Stimulated activated CD4-positive, alpha-beta T cell treated with anti-CD3 and anti-CD28 coated beads, Interleukin-4, amount 100 ng/mL, for 4 hours (primary cell): ENCODE data around the gene ANKH.
"Not testable (repeated sequence)": the region's sequence is repeated elsewhere in the genome, so short reads cannot be mapped to it uniquely, and the experiment has no call there.

Source experiments
- DNase-seq, 2 experiments: peaks; one replicate each; pipeline ENCODE4 v3.0.0-alpha.2; 2020

The ANKH gene

DNA sequence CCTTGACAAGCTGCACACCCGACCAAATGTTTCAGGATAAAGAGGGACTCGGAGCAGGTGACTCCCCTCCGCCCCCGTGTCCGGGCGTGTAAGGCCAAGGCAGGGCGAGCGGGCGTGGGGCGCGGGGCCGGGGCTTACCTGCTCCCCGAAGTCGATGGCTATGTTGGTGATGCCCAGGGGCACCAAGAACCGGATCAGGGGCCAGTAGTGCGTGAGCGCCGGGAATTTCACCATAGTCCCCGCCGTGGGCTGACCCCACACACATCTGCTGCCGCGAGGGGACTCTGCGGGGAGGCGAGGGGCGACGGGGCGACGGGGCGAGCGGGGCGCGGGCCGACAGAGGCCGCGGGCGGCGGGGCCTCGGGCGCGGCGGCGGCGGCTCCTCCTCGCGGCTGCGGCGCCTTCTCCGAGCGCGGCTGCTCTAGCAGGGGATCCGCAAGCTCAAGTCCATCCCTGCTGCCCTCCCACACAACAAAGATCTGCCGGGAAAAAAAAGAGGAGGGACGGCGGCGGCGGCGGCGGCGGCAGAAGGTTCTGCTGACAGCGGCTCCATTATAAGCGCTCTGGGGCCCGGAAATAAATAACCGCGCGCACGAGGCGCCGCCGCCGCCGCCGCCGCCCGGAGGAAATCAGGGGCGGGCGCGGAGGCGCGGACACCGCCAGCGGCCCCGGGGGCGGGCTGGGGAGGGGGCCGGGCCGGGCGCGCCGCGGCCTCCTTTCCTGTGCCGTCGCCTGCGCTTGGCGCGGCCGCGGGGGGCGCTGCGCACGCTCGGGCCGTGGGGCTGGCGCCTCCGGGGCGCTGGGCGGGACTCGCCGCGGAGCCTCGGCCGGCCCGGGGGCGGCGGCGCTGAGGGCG, at the start of gene ANKH:
Gene ANKH (minus strand): TSS at position 565 of the 856 bp plus-strand sequence. CDS start 331 bp downstream, at position 234.
- DNase-seq, result peak; percentile 83

DNA sequence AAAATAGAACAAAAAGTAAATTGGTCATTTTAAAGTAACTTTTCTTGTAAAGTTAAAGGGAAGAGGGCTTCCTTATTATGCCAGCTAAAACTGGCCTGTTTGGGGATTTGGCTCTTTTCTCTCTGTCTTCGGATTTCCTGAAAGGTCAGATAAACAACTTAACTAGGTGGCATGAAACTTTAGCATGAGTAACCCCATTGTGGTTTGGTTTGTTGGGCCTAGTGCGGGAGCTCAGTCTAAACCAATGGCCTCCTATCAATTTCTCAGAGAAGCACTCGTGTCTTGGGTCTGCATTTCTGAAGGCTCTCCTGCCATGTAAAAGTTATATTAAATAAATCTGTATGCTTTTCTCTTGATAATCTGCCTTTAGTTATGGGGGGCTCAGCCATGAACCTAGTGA, 48.5 kb upstream of the ANKH start:
- no peak for DNase-seq

DNA sequence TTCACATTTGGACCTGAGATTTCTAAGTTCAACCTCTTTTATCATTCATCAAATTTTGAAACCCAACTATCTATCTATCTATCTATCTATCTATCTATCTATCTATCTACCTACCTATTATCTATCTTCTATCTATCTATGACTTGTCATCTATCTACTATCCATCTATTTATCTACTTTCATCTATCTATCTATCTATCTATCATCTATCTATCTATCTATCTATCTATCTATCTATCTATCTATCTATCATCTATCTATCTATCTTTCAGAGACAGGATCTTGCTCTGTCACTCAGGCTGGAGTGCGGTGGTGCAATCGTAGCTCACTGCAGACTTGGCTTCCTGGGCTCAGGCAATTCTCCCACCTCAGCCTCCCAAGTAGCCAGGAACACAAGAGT, 47.5 kb upstream of the ANKH start:
- DNase-seq, result not testable (repeated sequence)

DNA sequence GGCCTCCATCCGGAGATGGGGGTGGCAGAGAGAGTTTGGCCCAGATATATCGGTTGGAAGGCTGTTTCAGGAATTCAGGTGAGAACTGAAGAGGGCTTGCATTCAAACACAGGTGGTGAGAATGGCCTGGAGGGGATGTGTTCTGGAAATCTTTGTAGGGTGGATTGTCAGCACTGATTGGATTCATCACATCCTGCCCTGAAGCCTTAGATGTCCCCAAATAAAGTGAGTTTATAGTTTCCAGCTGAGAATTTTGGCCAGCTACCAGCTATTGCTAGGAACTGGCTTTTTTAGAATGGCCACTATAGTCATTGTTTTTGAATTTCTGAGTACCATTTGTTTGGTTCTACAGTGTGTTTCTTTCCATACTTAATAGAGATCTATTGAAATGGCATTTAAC, 46.1 kb upstream of the ANKH start:
- DNase-seq, result no peak

DNA sequence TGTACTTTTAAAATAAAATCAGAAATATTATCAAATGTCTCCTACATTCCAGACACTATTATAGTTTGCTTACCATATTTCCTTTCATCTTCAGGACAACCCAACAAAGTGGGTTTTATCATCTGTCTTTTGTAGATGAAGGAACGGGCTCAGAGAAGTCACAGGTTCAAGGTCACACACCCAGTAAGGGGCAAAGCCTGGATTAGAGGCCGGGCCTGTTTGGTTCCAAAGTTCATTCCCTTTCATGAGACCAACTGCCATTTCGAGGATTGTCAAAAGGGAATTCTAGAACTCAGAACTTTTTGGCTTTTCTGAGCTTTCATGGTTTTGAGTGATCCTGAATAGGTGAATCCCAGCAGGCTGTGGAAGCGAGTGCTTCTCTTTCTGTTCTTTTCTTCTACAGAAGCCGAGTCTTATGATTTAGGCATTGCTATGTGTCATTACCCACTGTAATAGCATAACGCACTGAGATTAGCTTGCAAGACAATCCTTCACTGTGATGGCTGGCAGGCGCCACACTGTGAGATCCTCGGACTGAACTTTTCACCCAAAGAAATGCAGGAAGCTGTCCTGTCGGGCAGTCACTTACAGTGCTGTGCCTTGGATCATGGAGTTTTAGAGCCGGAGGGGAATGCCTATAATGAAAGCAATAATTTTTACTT, 43.8 kb upstream of the ANKH start:
- no peak for DNase-seq

DNA sequence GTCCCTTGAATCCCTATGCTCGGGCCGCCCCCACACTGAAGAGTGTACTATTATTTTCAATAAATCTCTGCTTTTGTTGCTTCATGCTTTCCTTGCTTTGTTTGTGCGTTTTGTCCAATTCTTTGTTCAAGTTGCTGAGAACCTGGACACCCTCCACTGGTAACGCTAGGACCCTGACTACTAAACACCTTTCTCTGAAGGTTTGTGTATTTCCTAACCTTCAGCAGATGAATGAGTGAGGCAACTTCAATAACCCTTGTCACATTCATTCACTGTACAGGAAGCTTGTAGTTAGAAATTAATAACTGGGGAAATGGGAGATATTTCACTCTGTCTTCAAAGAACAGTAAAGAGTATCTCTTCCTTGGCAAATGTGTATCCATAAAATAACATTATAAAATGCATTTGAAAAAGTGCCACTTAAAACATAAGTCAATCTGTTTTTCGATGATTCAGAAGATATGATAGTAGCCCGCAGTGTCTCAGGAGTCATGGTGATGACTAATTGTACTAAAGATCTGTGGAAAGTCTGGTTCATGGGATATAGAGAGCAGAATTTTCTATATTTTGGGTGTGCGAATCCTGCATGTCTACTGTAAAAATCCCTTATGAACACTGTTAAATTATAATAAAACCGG, 43.2 kb upstream of the ANKH start:
- no peak for DNase-seq

DNA sequence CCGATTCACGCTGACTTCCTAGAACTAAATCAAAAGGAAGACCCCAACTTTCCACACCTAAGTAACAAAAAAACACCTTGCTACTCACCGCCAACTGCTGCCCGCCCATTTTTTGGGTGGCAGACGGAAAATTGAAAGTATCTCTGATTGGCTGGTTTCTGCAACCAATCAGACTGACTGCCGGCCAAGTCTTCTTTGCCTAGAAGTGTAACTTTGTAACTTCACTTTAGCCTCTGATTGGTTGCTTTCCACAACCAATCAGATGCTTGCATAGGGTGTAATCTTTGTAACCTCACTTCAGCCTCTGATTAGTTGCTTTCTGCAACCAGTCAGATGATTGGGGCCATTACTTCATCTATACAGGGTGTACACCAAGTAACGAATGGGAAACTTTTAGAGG, 42.6 kb upstream of the ANKH start:
- DNase-seq, result no peak

DNA sequence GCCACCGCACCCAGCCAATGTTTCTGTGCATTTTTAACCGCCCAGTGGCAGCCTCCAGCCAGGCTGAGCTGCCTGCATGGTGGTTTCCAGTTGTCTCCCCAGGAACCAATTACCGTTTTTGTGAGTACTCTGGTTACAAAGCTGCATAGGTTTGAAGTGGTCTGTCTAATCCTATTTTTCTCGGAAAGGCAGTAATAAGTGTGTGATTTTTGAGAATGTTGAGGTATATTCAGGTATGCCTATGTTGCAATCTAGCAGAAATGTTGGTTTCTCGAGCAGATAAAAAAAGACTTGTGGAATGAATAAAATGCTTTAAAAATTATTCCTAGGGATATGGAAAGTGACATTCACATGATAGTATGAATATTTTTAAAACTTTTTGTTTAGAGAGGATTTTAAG, 41.5 kb upstream of the ANKH start:
- DNase-seq, result no peak

DNA sequence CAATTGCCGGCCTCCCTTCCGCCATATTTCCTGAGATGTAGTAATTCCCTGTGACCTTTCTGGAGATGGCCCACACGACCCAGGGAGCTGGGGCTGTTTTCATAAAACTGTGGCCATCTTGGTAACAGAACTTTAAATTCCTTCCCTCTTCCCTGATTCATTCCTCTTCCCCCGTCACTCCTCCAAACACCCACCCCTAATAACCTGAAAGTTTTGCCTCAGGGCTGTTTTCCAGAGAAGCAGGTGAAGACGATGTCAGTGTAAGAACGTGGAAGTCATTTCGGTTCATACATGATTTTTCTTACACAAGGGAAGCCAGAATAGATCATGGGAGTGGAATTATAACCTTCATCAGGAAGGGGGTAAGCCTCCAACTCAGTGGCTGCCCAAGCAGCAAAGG, 40.6 kb upstream of the ANKH start:
- no peak for DNase-seq

DNA sequence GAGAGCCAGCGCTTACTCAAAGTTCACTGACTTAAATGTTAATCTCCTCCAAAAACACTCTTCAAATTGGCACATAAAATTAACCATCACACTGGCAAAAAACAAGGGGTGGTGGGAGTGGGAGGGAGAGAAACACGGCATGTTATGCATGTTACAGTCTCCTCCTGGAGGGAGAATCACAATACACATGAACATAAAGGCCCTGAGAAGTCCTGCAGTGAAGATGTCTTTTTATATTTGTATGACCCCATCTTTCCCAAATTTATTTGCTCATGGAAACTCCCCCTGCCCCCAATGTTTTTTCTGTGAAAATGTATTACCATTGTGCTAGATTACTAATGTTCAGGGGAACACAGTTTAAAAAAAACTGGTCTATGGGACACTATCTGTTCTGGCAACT, 37.8 kb upstream of the ANKH start:
- no peak for DNase-seq

DNA sequence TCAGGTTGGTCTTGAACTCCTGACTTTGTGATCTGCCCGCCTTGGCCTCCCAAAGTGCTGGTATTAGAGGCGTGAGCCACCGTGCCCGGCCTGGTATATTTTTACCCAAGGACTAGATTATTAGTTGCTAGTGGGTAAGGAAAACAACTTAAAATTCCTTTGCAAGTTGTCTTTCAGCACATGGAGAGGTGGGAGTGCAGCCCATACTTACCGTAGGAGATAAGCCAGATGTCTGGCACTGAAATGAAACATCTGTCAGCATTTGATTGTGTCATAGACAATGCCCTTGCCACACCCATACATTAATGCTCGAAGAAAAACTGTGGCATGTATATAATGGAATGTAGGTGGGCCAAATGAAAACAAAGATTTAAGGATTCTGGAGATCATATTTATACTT, 36.6 kb upstream of the ANKH start:
- no peak for DNase-seq

DNA sequence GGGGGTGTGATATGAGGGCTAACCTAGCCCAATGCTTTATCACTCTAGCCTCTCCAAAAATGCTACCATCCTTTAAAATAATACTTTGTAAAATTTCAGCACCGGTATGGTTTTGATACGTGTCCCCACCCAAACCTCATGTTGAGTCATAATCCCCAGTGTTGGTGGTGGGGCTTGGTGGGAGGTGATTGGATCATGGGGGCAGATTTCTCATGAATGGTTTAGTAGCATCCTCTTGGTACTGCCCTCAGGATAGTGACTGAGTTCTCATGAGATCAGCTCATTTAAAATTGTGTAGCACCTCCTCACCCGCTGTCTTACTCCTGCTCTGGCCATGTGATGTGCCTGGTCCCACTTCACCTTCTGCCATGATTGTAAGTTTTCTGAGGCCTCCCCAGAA, 35.0 kb upstream of the ANKH start:
- no peak for DNase-seq

DNA sequence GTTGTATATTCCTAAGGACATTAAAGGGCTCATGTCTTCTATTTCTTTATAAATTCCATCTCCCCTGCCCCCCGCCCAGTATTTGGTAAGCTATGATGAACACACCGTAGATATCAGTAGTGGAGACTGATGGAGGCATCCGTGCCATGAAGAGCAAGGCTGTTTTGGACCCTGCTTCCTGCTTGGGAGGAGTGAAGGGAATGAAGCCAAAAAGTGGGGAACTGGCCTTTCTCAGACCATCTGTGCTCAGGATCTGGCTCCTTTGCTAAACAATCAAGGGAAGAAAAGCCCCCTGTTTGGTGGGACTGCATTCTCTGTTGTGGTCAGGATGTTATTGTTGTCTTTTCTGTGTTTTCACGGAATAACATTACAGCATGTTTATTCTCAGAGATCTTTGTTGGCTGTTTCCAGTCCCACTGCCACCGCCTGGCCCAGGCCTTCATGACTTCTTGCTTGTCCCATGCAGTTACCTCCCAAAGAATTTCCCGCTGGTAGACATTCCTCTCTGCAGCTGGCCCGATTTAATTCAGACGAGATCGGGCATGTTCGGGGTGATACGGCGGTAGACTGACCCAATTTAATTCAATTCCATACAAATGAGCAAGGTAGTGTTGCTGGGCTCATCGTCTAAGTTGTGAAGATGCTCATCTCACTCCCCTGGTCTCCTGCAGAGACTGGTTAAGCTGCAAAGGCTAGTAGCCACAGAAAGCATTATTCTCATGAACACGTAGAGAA, 31.4 kb upstream of the ANKH start:
- no peak for DNase-seq

DNA sequence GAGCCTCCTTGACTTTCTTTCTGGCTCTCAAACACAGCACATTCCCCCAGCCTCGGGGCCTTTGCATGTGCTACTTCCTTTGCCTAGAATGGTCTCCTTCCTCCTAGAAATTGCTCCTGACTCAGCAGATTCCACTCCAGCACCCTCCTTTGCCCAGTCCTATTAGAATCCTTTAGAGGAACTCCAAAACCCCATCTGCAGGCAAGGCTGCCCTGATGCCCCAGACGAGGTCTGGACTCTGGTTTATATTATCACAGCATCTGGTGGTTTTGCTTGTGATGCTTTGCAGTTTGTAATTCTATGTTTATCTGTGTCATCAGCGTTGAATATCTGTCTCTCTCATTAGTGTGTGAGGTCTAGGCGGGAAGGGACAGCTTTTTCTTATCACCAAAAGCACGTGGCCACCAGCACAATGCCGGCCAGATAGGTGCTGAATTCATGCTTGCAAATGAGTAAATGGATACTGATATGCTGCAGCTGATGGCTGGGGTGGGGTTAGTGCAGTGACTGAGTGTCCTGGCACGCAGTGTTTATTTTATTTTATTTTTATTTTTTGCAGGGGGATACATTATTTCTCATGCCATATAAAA, 30.0 kb upstream of the ANKH start:
- DNase-seq, result no peak

DNA sequence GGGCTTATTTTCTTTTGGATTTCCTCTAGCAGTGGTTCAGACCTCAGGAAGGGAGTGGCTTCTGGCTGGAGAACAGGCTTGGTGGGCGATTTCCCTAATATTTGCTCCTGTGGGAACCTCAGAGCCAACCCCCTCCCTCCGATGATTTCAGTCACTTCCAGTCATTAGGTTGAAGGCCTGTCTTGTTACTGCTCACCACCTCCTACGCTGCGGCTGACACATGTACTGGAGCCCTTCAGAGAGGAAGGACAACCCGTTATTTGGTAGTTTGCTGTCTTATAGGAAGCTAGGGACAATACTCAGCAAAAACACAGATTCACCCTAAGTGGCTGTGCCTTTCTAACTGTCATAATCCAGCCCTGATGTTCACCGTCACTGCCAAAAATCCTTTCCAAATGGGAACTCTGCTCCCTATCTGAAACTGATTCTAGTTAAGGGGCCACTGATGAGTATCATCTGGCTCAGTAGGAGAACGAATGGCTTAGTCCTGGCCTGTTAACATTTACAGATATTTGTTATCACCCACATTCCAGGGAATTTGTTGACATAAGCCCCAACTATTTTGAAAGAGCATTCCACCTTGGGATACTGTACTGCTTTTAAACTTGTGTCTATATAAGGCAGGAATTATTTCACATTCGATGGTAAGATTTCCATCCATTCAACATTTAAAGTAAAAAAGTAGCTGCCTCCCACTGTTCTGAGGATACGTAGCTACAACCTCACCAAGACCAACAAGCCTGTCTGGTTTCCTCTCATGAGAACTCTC, 29.3 kb upstream of the ANKH start:
- no peak for DNase-seq

DNA sequence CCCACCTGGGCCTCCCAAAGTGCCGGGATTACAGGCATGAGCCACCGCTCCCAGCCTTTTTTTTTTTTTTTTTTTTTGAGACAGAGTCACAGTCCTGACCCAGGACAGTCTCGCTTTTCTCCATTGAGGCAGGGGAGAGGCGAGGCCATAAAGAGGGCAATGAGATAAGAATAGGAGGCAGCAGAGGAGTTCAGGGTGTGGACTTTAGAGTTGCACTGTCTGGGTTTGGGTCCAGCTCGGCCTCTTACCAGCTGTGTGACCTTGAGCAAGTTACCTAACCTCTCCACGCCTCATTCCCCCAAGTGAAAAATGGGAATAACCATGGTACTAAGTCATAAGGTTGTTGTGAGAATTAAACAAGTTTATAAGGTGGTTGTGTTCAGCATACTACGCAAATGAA, 24.6 kb upstream of the ANKH start:
- DNase-seq, result no peak

DNA sequence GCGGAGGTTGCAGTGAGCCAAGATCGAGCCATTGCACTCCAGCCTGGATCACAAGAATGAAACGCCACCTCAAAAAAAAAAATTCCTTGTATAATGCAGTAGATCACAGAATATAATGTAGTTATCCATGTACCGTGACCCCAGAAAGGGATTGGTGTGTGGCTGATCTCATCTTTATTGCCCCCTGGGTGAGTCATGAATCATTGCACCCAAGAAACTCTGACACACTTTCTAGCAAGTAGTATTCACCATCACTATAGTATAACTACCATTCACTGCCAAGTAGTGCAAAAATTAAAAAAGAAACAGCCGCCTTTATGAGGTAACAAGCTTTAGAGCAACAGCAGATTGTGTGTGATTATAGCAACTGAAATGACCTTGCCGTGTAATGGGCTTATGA, 23.7 kb upstream of the ANKH start:
- no peak for DNase-seq

DNA sequence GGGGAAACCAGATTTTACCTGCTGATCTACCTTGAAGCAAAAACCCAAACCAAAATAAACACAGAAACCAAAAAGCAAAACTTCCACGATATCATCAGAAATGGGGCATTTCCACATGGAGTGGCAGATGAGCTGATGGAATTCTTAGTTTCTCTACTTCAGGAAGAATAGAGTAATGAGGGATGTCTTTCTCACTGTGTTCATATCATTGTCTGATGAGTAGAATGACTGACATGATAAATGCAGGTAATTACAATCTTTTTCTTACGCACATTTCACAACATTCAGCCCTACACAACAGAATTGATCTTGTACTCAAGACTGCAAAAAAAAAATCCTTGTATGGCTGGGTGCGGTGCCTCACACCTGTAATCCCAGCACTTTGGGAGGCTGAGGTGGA, 23.2 kb upstream of the ANKH start:
- no peak for DNase-seq

DNA sequence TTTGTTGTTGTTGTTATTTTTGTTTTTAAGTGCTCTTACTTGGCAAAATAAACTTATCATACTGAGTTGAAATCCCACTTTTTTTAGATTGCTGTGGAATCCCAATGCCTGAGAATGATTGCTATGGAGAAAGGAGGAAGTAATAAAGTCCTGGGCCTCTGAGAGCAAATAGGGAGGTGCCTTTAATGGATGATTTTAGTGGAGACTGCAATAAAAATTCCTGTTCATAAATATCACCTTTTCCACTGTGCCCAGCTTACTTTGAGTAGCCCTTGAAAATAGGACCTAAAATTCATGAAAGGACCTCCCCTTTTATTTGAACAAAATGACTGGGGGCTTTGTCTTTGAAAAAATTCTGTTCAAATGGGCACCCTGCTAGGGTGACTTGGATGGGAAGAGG, 21.8 kb upstream of the ANKH start:
- DNase-seq, result no peak

DNA sequence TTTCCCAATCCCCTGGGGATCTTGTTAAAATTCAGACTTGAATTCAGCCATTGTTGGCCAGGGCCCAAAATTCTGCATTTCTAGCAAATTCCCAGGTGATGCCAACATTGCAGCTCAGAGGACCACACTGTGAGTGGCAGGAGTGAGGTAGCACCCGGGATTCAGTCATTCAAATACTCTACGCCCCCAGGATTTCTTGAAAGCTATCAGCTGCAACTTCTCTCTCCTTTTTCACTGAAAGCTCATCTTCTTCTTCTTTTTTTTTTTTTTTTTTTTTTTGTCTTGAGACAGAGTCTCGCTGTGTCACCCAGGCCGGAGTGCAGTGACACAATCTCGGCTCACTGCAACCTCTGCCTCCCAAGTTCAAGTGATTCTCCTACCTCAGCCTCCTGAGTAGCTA, 19.3 kb upstream of the ANKH start:
- DNase-seq, result no peak

DNA sequence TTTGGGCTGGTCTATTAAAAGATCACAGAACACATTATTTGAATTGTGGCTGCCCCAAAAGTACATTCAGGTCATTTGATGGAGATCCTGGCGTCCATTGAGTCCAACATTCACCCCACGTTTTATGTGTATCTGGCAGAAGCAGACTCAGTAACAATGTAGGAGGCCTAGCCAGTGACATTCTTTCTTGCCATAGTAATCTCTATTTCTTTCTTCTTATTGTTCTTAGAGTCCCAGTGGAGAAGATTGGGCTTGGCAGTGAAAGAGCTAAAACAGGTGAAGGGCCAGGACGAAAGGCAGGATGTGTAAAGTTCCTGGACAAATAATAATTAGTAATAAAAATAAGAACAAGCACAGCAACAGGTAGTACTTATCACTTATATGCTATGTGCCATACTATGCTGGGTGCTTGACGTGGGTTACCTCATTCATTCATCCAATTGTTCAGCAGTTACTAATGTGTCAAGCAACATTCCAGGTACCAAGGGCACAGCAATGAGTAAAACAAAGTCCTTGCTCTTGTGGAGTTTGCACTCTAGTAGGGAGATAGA, 12.6 kb upstream of the ANKH start:
- no peak for DNase-seq
